ENCODE measurements around the gene MDP1.
A peak's percentile ranks its signal among the peaks of the same experiment; 100 is the strongest.

MDP1 gene

DNA sequence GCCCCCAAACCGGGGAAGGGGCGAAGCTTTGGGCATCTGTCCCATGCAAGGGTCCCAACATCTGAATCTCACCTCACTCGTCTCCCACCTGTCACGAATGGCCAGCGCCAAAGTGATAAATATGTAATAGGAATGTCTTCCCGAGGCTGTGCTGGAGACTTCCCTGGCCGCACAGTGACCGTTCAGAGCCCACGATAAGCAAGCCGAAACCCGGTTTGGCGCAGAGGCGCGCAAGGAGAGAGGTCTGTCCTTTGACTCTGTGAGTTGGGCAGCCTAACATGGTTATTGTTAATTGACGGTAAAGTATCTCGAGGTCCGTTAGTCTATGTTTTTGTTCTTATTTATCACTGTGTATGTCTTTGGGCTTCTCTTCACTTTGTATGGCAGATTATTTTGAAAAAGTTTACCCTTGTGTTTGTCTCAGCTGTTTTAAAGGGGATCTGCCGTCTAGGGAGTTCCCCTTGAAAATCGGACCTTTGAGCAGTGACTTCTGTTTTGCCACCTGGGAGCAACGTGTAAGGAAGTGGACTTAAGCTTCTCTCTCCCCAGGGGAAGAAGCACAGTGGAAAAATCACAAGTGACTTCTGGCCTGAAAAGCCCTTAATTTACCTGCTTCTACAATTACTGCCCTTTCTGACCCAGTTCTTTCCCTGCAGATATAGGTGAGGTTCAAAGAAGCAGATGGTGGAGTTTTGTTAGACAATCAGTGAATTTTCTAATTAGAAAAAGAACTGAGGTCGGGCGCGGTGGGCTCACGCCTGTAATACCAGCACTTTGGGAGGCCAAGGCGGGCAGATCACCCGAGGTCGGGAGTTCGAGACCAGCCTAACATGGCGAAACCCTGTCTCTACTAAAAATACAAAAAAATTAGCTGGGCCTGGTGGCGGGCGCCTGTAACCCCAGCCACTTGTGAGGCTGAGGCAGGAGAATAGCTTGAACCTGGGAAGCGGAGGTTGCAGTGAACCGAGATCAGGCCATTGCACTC, 19.5 kb downstream of the MDP1 start:
- DNase-seq = no peak

DNA sequence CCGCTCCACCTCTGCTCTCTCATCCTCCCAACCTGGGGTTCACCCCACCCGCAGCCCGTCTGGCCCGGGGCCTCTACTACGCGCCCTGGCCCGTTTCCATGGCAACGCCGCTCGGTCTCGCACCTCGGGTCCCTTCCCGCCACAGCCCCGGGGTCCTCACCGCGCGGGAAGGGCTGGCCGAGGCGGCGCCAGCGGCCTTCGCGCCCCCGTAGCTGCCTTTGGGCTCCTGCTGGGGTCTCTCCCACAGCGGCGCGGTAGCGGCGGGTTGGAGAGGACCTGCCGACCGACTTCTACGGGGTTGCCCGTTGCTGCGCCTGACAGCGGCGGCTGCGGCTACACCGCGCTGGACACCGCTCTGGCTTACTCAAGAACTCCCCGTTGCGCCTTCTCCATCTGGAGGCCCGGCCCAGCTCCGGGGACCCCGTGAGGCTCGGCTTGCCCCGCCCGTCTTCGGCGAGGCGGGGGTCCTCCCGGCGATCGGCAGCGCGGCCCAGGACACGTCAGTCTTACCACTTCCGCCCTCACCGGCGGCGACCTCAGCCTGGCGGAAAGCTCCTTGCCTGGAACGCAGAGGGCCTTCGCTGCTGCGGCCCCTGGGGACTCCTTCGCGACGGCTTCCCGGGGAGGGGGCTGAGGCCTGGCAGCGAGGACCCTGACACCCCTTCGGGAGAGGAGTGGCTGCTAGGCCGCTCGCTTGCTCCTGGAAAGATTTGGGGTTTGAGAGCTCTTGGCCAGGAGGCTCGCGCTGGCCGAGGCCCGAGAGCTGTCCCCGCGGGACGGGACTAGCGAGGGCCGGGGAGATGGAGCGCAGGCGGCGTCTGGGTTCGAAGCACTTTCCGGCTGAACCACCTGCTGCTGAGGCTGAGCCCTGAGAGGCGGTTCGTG, 20.4 kb downstream of the MDP1 start, which contains the start of gene TM9SF1:
Gene TM9SF1 (minus strand): TSS at position 256 of the 885 bp plus-strand sequence. CDS start 422 bp downstream, outside the sequence.
- DNase-seq = peak; percentile 89

DNA sequence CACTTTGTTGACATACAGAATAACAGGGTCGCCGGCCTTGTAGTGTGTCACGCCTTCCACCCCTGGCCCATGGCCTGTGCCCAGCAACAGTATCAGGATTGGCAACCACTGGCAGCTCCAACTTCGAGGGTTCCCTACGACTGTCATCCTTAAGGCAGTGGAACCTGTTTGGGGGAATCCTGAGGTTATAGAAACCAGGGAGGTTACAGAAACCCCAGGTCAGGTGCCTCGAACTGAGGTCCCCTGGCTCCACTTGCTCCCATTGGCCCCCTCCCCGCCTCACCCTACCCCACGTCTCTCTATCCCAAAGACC, 21.0 kb downstream of the MDP1 start:
- DNase-seq = no peak

DNA sequence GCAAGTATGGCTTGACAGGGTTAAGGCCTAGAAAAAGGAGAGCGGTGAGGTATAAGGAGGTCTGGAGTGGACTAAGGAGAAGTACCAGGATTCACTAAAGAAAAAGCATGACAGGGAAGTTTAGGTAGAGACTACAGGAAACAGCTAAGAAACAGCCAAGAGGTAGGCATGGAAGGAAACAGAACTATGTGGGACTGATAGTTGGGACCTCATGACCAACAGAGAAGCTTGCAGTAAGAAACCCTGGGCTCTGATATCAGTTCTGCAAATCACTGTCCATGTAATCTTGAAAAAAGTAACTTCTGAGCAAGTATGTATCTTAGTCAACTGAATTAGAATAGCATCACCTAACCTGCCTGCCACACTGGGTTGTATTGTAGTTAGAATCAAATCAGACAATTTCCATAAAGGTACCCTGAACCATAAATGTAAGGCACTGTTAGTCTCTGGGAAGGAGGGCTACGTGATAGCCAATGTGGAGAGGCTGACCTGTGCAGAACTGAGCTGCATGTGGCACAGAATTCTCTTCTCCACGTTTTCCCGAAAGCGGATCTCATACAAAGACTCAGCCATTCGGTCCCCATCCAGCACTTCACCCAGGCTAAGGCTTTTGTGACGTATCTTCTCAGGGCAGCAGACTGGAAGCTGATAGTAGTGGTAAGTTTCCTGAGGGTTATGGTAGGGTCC, 21.5 kb downstream of the MDP1 start:
- no peak for DNase-seq

DNA sequence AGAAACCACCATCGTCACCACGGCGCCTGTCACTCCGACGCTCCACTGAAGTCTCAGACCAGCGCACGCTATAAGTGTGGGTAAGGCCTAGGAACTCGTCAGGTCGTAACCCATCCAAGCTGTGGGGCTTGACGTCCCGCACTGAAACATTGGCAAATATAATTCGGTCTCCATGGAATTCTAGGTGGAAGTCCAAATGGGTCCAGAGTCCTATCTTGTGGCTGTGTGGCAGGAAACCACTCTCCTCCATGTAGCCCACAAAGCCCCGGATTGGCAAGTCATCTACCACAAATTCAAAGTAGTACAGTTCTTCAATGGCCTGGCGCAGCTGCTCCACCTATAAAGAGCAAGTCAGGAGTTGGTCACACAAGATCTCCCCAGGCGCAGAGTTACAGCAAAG, 22.9 kb downstream of the MDP1 start:
- no peak for DNase-seq

DNA sequence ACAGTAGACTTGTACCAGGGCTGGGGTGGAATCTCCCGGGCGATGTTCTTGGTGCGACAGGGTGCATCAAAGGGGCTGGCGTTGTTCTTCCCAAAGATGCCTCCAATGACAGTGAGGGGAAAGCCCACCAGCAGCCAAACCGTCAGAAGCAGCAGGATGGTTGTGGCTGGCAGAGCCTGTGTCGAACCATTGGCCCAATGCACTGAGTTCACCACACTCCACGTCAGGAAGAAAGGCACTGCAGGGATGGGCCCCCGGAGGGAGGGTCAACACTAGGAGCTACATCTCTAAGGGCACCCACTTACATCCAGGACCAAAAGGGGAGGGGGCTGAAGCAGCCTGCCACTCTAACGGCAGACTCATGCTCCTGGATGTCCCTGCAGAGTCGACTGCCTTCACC, 25.4 kb downstream of the MDP1 start:
- no peak for DNase-seq

DNA sequence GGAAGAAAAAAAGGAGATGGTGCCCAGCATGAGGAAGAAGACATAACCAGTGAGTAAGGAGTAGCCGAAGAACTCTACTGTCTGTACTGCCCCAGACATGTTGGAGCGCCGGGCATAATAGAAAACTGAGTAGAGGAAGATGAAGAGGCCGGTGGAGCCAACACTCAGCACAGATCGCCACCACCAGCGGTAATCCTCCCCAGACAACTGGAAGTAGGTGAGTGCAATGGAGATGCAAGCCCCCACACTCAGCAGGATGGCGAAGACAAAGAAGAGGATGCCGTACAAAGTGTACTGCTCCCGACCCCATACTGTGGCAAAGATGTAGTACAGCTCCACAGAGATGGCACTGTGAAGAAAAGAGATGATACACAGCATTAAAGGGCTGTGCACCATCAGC, 26.4 kb downstream of the MDP1 start:
- DNase-seq = no peak

DNA sequence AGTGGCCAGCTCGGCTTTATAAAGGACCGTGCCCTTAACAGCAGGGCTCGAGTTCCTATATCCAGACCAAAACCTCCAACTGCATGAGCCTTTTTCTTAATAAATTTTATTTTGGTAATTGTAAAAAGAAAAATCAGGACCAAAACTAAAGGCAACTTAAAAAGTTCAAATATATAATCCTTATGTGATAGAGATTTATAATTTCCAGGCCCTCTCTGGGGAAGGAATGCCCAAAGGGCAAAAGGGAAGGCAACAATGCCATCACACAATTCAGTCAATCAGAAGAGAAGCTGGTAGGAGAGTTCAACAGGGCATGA, 26.8 kb downstream of the MDP1 start:
- DNase-seq = no peak

DNA sequence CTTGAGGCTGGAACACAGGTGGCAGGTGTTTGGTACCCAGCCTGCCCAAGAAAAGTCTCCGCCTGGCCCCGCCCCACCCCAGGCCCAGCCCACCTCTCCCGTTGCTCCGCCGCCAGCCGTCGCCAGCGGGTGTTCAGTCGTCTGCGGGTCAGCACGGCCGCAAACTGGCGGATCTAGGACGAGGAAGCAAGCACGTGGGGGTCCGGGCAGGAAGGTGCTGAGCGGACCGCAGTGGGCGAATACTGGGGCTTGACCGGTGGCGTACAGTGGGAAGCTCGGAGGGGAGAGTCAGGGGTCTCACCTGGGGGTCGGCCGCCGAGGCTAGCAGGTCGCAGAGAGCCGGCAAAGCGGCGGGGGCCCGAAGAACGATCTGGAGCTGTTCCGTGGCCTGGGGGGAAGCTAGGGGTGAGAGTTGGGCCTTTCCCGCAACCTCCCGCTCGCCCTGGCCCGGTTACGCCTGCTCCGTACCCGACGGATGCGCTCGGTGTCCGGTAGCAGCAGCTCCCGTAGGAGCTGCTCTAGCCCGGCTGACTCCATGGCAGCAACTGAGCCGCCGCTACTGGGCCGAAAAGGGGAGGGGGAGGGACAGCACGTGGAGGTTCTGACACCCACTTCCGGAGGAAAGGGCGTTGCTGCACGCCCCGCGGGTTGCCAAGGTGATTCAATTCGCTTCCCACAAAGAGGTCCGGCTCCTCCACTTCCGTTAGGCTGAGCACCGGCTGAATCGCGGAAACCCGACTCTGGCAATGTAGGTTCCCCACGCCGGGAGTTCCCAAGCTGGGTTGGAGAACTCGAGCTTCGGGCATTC, 27.4 kb downstream of the MDP1 start, which contains the start of gene IPO4:
Gene IPO4 (minus strand): TSS at position 566 of the 808 bp plus-strand sequence. CDS start 29 bp downstream, at position 537.
- peak; percentile 97 for DNase-seq

DNA sequence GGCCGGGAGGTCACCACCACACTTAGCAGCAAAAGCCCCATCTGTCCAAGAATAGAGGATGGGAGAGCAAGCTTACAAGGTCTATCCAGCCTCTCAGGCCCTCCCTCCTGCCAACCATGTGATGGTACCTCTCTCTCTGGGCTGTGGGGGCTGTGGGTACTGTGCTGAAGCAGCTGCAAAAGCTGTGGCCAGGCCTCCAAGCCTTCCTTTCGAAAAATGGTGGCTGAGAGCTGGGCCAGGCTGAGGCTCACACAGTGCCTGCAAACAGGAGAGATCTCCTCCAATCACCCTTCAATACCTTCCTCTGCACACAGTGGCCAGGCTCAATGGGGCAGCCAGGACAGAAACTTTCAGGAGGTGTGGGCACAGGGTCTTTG, 28.3 kb downstream of the MDP1 start:
- no peak for DNase-seq

DNA sequence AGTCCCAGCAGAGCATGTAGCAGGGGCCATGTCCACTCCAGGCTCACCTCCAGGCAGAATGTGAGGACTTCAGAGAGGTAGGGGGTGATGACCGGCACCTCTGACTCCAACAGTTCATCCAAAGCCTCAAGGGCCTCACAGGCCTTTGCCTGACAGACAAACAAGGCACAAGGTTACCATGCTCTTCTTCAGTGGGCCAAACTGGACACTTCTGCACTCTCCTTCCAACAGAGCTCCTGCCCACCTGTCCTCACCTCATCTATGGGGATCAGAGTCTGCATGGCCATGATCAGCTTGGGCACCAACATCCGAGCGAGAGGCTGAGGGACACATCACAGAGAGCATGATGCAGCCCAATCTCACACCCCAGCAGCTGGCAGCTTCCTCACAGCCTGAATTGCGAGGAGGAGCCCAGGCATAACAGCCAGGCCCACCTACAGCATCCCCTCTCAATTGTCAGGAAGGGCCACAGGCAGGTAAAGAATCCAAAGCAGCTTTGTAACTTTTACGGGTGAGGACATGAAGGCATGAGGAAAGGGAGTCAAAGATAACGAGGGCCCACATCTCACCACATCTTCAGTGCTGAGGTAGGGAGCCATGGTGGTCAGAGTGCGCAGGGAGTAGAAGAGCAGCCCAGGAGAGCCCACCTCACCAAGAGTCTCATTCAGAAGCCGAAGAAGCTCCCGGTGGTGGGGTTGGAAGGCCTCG, 28.9 kb downstream of the MDP1 start:
- no peak for DNase-seq

DNA sequence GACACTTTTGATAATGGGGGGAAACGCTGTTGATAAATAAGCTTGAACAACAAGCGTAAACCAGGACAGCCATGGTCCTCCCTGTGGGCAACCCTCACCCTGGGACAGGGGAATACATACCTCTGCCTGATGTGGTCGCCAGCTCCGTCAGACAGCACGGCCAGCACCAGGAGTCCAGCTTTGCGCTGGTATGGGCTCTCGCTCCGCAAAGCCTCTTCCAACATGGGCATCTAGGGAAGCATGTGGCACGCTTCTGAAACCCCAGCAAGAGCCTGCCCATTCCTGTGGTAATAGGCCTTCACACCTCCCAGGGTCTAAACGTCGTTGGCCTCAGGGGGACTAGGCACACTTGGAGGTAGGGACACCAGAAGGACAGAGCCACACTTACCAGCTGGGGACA, 30.1 kb downstream of the MDP1 start:
- no peak for DNase-seq

DNA sequence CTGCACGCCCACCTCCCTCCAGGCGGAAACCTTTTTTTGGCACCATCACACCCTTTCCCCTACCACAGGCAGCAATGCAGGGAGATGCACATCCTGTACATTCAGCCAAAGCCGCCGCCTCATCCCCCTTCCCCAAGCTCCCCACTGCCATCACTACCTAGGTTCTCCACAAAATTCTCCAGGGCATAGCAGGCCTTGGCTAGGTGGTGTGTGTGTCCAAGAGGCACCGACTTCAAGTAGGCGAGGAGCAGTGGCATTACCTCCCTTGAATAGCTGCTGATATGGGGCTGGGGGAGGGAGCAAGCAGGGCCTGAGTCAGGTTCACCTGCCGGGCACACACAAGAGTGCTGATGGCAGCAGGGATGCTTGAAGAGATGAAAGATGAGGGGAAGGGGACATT, 30.8 kb downstream of the MDP1 start:
- no peak for DNase-seq

DNA sequence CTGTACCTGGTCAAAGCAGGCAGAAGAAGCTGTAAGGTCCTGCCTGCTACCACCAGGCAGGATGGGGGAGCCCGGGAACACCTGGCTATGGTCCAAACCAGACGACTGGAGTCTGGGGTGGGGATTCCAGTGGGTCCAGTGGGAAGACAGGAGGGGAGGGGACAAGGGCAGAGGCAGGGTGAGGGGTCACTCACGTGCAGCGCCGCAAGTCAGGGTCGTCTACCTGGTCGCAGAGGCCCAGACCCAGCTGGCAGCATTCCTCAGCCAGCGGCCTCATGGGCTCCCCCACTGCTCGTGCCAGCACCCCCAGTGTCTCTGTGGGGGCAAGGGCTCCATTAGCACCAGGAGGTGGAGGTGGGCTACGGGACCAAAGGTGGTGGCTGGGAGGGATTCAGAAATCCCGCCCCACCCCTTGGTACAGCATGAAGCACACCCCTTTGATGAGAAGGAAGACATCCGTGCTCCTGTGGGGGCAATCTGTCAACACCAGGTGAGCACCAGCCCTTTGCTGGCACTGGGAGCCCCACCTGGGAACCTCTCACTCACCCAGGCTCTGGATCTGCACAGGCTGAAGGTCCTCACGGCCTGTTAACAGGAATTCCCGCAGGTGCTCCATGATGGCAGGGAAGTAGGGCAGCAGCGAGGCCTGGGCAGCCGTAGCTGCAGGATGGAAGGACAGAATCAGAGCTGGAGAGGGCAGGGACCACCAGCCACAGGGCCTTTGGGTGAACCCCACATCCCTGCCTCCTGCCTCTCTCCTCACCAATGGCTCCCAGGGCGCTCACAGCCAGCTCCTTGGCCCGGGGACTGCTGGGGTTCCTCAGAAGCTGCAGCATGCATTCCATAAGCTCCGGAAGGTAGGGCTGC, 31.5 kb downstream of the MDP1 start:
- no peak for DNase-seq

DNA sequence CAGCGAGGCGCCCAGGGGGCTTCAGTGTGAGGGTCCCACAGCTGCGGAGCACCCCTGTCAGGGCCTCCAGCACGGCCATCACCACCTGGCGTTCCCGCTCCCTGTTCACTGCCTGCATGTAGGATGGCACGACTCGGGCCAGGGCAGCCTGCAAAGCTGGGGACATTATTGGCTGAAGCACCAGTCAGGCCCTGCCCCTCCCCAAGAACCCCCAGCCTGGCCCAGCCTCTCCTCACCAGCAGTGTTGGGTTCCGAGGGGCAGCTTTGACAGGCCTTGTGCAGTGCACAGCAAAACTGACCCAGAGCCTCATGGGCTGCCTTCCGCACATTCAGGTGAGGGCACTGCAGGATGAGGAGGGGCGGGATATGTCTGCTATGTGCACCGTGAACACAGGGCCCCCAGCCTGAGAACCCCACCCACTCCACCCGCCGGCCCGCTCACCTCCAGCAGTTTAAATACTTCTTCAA, 32.8 kb downstream of the MDP1 start:
- DNase-seq = no peak

DNA sequence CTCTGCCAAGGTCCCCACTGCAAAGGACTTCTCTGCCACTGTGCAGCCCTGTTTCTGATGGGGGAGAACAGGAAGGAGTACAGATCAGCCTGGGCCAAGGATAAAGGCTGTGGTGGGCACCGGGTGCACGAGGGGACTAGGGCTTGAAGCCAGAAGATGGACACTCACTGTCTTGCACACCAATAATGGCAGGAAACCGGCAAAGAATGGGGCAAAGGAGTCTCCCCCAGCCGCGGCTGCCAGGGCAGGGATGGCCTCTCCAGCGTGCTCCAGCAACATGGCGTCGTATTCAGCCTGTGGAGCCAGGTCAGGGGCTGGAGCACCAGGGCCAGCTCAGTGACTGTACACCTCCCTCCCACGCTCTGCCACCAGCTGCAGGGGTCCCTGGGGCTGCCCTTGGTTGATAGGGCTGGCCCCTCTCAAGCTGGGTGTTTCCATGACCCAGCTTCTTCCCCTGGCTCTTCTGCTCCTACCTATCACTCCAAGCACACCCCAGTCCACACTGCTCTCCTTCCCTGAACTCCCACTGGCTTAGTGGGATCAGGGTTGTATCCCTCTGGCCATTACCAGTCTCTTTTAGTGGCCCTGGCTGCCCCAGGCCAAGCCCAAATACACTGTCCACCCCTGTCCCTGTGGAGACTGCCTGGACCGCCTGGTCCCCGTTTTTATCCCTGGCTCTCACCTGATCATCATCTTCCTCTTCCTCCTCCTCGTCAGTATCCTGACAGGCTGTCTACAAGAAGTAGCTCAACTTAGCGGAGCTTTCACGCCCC, 33.6 kb downstream of the MDP1 start:
- no peak for DNase-seq

DNA sequence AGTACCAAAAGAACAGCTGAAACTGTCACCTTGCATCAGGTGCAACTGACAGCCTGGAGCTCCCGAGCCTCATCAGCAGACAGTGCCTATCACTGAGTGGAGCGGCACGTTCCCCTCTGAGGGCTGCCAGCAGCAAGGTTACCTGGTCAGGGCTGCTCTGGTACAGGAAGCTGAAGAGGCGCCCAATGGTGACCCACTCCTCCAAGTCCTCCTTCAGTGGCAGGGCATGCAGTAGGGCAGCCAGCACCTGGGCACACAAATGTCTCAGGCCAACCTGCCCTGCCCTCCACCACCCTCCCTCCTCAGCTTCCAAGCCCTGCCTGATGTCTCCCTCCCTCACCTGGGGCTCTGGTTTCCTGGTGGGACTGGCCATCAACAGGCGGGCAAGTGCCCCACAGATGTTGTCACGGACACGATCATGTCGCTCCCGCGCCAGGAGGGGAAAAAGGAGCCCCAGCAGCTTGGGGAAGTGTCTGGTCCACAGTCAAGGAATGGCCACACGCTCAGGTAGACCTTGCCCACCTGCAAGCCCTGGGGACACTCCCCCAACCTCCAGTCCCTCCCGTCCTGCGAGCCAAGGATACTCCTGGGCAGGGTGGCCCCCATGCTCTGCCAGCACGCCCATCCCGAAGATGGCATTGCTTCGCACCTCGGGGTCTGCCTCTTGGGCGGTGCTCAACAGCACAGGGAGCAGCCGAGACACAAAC, 34.3 kb downstream of the MDP1 start:
- DNase-seq = no peak

DNA sequence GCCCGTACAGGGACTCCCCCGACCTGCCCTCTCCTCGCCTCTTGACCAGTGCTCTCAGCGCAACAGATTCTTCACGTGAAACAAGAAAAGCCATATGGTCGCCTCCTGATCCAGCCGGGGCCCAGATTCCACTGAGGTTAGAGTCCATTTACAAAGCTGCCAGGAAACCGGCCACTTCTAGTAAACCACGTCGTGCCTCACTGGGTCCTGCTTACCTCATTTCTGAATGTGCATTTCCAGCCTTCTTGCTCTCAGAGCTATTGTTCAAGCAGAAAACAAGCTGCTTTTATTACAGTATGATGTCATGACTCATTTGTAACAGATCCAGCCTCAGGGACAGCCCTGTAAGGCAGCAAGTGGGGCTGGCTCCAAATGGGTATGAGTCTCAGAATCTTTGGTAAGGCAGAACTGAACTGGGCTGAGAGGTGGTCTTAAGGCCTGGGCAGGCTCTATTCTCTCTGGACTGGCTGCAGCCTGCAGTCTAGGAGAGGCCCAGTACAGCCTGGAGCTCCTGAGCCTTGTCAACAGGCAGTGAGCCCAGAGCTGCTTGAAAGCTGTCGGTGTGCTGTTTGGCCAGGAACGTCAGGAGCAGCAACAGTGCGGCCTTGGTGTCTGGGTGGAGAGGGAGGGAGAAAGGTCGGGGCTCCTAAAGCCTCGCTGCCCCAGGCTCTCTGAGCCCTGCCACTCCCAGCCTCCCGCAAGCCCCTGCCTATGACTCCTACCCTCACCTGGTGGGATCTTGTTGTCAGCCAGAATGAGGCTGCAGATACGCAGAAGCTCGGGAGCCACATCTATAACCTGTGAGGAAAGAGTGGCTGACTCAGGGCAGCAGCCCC, 35.7 kb downstream of the MDP1 start:
- DNase-seq = no peak
